HepG2 (cell line): ENCODE data around the gene TBCCD1. TPM values are rescaled to one million over a fixed set of nuclear protein-coding genes. Genes with fewer than 3 reads are reported as not detected.

Experiments used
- ATAC-seq: fragments of 200-7000 bp; cut with Tn5 transposase; 3 replicates; pipeline ENCODE4 v1.9.1; 2020; ENCODE audit warnings: mild to moderate bottlenecking, moderate library complexity
- BruUV-seq: library from RNA; stranded (reverse); fragments of 400-500 nt; replicated peaks from 2 replicates; lab custom pipeline; 2021; lab: Mats Ljungman, UMichigan
- CTCF ChIA-PET: fragments of 300-600 bp; formaldehyde crosslinking; extraction: SDS; loops from one replicate; lab custom pipeline; 2021; ENCODE audit warnings: low total read pairs, inconsistent platforms, low intra/inter-chr PET ratio; lab: Yijun Ruan, JAX
- POLR2A ChIA-PET: fragments of 350-600 bp; sonication (Branson Sonifier 250); formaldehyde crosslinking; loops from one replicate; lab custom pipeline; 2020; ENCODE audit warnings: antibody characterized with exemption, inconsistent platforms; lab: Yijun Ruan, JAX
- DNase-seq: peaks from one replicate; pipeline ENCODE4 v3.0.0-alpha.2; 2015; ENCODE audit warnings: low spot score
- FAIRE-seq: peaks from 3 replicates; lab custom pipeline; 2011; peaks lifted over from hg19 to GRCh38; lab: Jason Lieb, UNC
- H2AFZ ChIP-seq: one replicate; pipeline ENCODE4 v1.6.1; 2011; ENCODE audit warnings: low read length, inconsistent platforms
- H3K27ac ChIP-seq: fragments of 300-600 bp; 3 replicates; pipeline ENCODE4 v1.8.0; 2011; ENCODE audit warnings: mixed run types, mild to moderate bottlenecking, mixed read lengths, low read length, inconsistent platforms; ENCODE audit not compliant: insufficient read depth; ENCODE audit errors: extremely low read length
- H3K27me3 ChIP-seq, 2 experiments: fragments of 200-600 bp in 1 of 2; 2 replicates in 1 of 2; 3 replicates in 1 of 2; pipeline versions ENCODE4 v1.6.0 to v1.8.0; 2011; ENCODE audit warnings: low read length in 2 of 2, mild to moderate bottlenecking in 2 of 2, moderate library complexity in 2 of 2, inconsistent platforms in 1 of 2; ENCODE audit not compliant: insufficient read depth in 2 of 2, control insufficient read depth in 1 of 2
- H3K36me3 ChIP-seq, 2 experiments: fragments of 200-600 bp in 1 of 2; replicated peaks in 1 of 2; 2 replicates in 1 of 2; 3 replicates in 1 of 2; pipeline versions ENCODE4 v1.5.1 to v1.8.0; 2011; ENCODE audit warnings: low read length in 2 of 2, inconsistent platforms in 1 of 2; ENCODE audit not compliant: insufficient read depth in 2 of 2, control insufficient read depth in 1 of 2
- H3K4me1 ChIP-seq: 2 replicates; pipeline ENCODE4 v1.5.1; 2012; ENCODE audit warnings: low read length, inconsistent platforms; ENCODE audit not compliant: insufficient read depth
- H3K4me2 ChIP-seq: 2 replicates; pipeline ENCODE4 v1.6.0; 2011; ENCODE audit warnings: low read depth, low read length, inconsistent platforms
- H3K4me3 ChIP-seq, 3 experiments: fragments of 200-600 bp in 1 of 3; sonication (generic), shearing (Covaris generic) in 1 of 3; replicated peaks in 1 of 3; 2 replicates each; pipeline ENCODE4 v1.5.1; 2011 to 2016; ENCODE audit warnings: low read length in 3 of 3, inconsistent platforms in 2 of 3, low read depth in 2 of 3, mild to moderate bottlenecking in 2 of 3, control low read depth in 1 of 3, mixed read lengths in 1 of 3; ENCODE audit not compliant: insufficient read depth in 1 of 3
- H3K79me2 ChIP-seq: one replicate; pipeline ENCODE4 v1.6.1; 2011; ENCODE audit warnings: low read length, inconsistent platforms; ENCODE audit not compliant: insufficient read depth
- H3K9ac ChIP-seq: 2 replicates; pipeline ENCODE4 v1.6.0; 2011; ENCODE audit warnings: mild to moderate bottlenecking, low read depth, low read length, inconsistent platforms; ENCODE audit not compliant: insufficient read depth
- H3K9me3 ChIP-seq: 2 replicates; pipeline ENCODE4 v1.5.1; 2012; ENCODE audit warnings: mild to moderate bottlenecking, low read length
- H4K20me1 ChIP-seq: 2 replicates; pipeline ENCODE4 v1.6.0; 2011; ENCODE audit warnings: inconsistent platforms, mild to moderate bottlenecking, low read length, moderate library complexity; ENCODE audit not compliant: insufficient read depth
- DBP ChIP-seq: sonication (generic); formaldehyde crosslinking; IDR thresholded peaks from 2 replicates; pipeline ENCODE4 v1.4.0; 2020; ENCODE audit warnings: missing genetic modification reagents; ENCODE audit errors: not compliant biosample characterization
- GFI1 ChIP-seq: sonication (generic); formaldehyde crosslinking; IDR thresholded peaks from 2 replicates; pipeline ENCODE4 v1.5.0; 2020; ENCODE audit warnings: missing genetic modification reagents, mild to moderate bottlenecking, borderline replicate concordance
- GZF1 ChIP-seq: sonication (generic); formaldehyde crosslinking; IDR thresholded peaks from 2 replicates; pipeline ENCODE4 v1.5.1; 2020; ENCODE audit warnings: mild to moderate bottlenecking, missing genetic modification reagents
- HDAC6 ChIP-seq: fragments of 200-600 bp; sonication (generic); IDR thresholded peaks from 2 replicates; pipeline ENCODE4 v1.7.0; 2017; ENCODE audit warnings: mild to moderate bottlenecking, antibody characterized with exemption, low read length, low read depth
- MZF1 ChIP-seq: sonication (generic); formaldehyde crosslinking; IDR thresholded peaks from 2 replicates; pipeline ENCODE4 v1.8.1; 2023; ENCODE audit warnings: mild to moderate bottlenecking, missing genetic modification reagents, borderline replicate concordance
- PPARG ChIP-seq: conservative IDR thresholded peaks from 2 replicates; pipeline ENCODE4 v1.6.1; 2016; ENCODE audit warnings: missing biosample characterization, missing genetic modification reagents
- RARG ChIP-seq: sonication (generic); formaldehyde crosslinking; IDR thresholded peaks from 2 replicates; pipeline ENCODE4 v1.4.0; 2020; ENCODE audit warnings: low read depth, mild to moderate bottlenecking, missing genetic modification reagents
- ZNF3 ChIP-seq: IDR thresholded peaks from 2 replicates; pipeline ENCODE4 v1.7.0; 2017; ENCODE audit warnings: inconsistent platforms
- ZNF337 ChIP-seq: sonication (generic); formaldehyde crosslinking; IDR thresholded peaks from 2 replicates; pipeline ENCODE4 v1.5.1; 2020; ENCODE audit warnings: missing genetic modification reagents, low read depth, mild to moderate bottlenecking, borderline replicate concordance
- ZNF446 ChIP-seq: sonication (generic); formaldehyde crosslinking; IDR thresholded peaks from 2 replicates; pipeline ENCODE4 v1.5.0; 2020; ENCODE audit warnings: mild to moderate bottlenecking, missing genetic modification reagents
- ZNF75D ChIP-seq: sonication (generic); formaldehyde crosslinking; IDR thresholded peaks from 2 replicates; pipeline ENCODE4 v1.8.1; 2023; ENCODE audit warnings: missing genetic modification reagents, mild to moderate bottlenecking, borderline replicate concordance
- WGBS: methylation state at CpG from one replicate; pipeline ENCODE4 v1.1.6; 2017; ENCODE audit warnings: low lambda C conversion rate; 5-methylcytosine and 5-hydroxymethylcytosine counted together
- in situ Hi-C: cut with HindIII; loops from 2 replicates; pipeline ENCODE4 v1.10.0; 2017; ENCODE audit warnings: low pct_unique_long_range_greater_than_20kb; ENCODE audit not compliant: extremely low pct_ligation_motif_present
- intact Hi-C: fragments of 100-400 bp; cut with micrococcal nuclease; formaldehyde crosslinking; loops from one replicate; pipeline ENCODE4 v1.10.0; 2022; ENCODE audit not compliant: unreplicated experiment
- polyA plus RNA-seq, 8 experiments: library from polyadenylated mRNA; depleted of rRNA in 3 of 8; stranded (reverse) in 7 of 8; unstranded in 1 of 8; fragments of >200 nt; fragmentation: Illumina TruSeq in 4 of 8; extraction: Trizol in 4 of 8; gene quantifications; 2 replicates each; pipeline versions ENCODE4 v1.2.1 to v1.2.3, GENCODE V29; 2011 to 2016; ENCODE audit warnings: low read depth in 4 of 8, missing spikeins in 1 of 8, mixed read lengths in 1 of 8; ENCODE audit not compliant: insufficient read depth in 1 of 8
- total RNA-seq, 5 experiments: library from RNA; depleted of rRNA; stranded (reverse); fragments of >200 nt; fragmentation: Illumina TruSeq; extraction: Trizol; gene quantifications; 2 replicates each; pipeline ENCODE4 v1.2.3, GENCODE V29; 2016; ENCODE audit warnings: low read depth in 1 of 5
- TF ChIP-seq, protein P1 (sequence below): sonication (generic); formaldehyde crosslinking; IDR thresholded peaks from 2 replicates; pipeline ENCODE4 v1.5.0; 2020; ENCODE audit warnings: mild to moderate bottlenecking, missing genetic modification reagents
- TF ChIP-seq, protein P2 (sequence below): fragments of 450-650 bp; IDR thresholded peaks from 2 replicates; pipeline ENCODE4 v1.6.1; 2017

TBCCD1 gene
- total and polyA plus RNA-seq, 2 of the 13 experiments (the other 11 are each of a cell fraction or from before 2014, with no cell fraction given): 13.6 to 16.2 TPM

DNA sequence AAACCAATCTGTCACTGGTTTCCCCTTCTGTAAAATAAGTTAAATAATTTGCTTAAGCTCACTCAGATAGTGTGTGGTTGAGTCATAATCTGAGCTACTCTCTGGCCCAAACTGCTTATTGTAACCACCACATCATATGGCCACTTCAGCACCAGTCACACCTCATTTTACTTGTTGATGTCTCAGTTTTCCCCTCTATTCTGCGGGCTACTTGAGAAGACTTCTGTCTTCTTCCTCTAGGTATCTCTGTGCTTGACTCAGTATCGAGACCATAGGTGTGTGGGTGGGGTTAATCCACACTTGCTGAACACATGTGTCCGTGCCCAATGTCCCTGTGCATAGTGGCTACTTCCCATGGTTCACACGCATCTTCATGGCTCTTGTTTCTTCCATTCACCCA, 55.9 kb downstream of the TBCCD1 start:
- H3K9me3 ChIP-seq: no peaks in the 10 kb centered on the region
- in situ Hi-C loops (no loop called here), intact Hi-C loops (no loop called here)
- FAIRE-seq (no peak), DNase-seq (no peak), ATAC-seq (no peak)
- H3K4me2 ChIP-seq: no peak overlapping the region
- POLR2A ChIA-PET: no interaction called here
- no peak overlapping the region for H2AFZ ChIP-seq
- H4K20me1 ChIP-seq: no peaks in the 10 kb centered on the region
- BruUV-seq: no TSS peak
- peaks cover 15% of the 10 kb centered on the region for H3K4me1 ChIP-seq
- WGBS: 55% methylated on average over 4 of the region's 4 CpGs
- H3K9ac ChIP-seq: no peak overlapping the region
- CTCF ChIA-PET: no interaction called here
- H3K36me3 ChIP-seq: no peaks in the 10 kb centered on the region
- H3K27ac ChIP-seq: no peak overlapping the region
- H3K4me3 ChIP-seq: no peak overlapping the region
- peaks cover 1 to 4% of the 10 kb centered on the region in 2 experiments; a peak in 2 of 5 replicates for H3K27me3 ChIP-seq
- TF ChIP-seq GFI1 (CRISPR knock-in tag) (no peak), GZF1 (no peak), RARG (no peak), PPARG (CRISPR knock-in tag) (no peak), MZF1 (CRISPR knock-in tag) (no peak), ZNF75D (CRISPR knock-in tag) (no peak), ZNF337 (CRISPR knock-in tag) (no peak), ZNF446 (CRISPR knock-in tag) (no peak), HDAC6 (no peak), ZNF3 (CRISPR knock-in tag) (no peak), DBP (CRISPR knock-in tag) (no peak)
- TF ChIP-seq, protein P1, sequence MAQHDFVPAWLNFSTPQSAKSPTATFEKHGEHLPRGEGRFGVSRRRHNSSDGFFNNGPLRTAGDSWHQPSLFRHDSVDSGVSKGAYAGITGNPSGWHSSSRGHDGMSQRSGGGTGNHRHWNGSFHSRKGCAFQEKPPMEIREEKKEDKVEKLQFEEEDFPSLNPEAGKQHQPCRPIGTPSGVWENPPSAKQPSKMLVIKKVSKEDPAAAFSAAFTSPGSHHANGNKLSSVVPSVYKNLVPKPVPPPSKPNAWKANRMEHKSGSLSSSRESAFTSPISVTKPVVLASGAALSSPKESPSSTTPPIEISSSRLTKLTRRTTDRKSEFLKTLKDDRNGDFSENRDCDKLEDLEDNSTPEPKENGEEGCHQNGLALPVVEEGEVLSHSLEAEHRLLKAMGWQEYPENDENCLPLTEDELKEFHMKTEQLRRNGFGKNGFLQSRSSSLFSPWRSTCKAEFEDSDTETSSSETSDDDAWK: no peak
- TF ChIP-seq, protein P2, sequence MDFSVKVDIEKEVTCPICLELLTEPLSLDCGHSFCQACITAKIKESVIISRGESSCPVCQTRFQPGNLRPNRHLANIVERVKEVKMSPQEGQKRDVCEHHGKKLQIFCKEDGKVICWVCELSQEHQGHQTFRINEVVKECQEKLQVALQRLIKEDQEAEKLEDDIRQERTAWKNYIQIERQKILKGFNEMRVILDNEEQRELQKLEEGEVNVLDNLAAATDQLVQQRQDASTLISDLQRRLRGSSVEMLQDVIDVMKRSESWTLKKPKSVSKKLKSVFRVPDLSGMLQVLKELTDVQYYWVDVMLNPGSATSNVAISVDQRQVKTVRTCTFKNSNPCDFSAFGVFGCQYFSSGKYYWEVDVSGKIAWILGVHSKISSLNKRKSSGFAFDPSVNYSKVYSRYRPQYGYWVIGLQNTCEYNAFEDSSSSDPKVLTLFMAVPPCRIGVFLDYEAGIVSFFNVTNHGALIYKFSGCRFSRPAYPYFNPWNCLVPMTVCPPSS: no peak
- H3K79me2 ChIP-seq: no peaks in the 10 kb centered on the region
